ENCODE results near the gene ABCD2. TPM values are rescaled to one million over a fixed set of nuclear protein-coding genes. Genes with fewer than 3 reads are reported as not detected.
"Not testable (repeated sequence)": the region's sequence is repeated elsewhere in the genome, so short reads cannot be mapped to it uniquely, and the experiment has no call there.

ABCD2 gene
- total RNA-seq, 1 donor: under 0.01 TPM

GRCh38 chr12:39573971-39574370 is 45.6 kb downstream of the ABCD2 start:
- H3K4me3 ChIP-seq (ENCODE audit: low read depth, low read length): no peak overlapping the region
- TF ChIP-seq CTCF (IDR thresholded peaks at IDR 0.05; ENCODE audit: insufficient read depth, low read depth, low read length): no peak
- DNase-seq (ENCODE audit: low read depth): no peak

- TF ChIP-seq CTCF (IDR thresholded peaks at IDR 0.05; ENCODE audit: insufficient read depth, low read depth, low read length): no peak
- no peak for DNase-seq (ENCODE audit: low read depth)
- no peak overlapping the region for H3K4me3 ChIP-seq (ENCODE audit: low read depth, low read length)
Measured at GRCh38 chr12:39572551-39572950, 47.1 kb downstream of the ABCD2 start.

GRCh38 chr12:39571351-39571750 is 48.3 kb downstream of the ABCD2 start:
- no peak overlapping the region for H3K4me3 ChIP-seq (ENCODE audit: low read depth, low read length)
- TF ChIP-seq CTCF (IDR thresholded peaks at IDR 0.05; ENCODE audit: insufficient read depth, low read depth, low read length): no peak
- DNase-seq (ENCODE audit: low read depth): no peak

- no peak for TF ChIP-seq CTCF (IDR thresholded peaks at IDR 0.05; ENCODE audit: insufficient read depth, low read depth, low read length)
Measured at GRCh38 chr12:39553476-39553875, 66.1 kb downstream of the ABCD2 start.

GRCh38 chr12:39544211-39544610 is 75.4 kb downstream of the ABCD2 start:
- not testable (repeated sequence) for H3K4me3 ChIP-seq (ENCODE audit: low read depth, low read length)
- peak; percentile 2 for DNase-seq (ENCODE audit: low read depth)

More at GRCh38 chr12:39553476-39553875, 66.1 kb downstream of the ABCD2 start:
- DNase-seq (ENCODE audit: low read depth): no peak
- H3K4me3 ChIP-seq (ENCODE audit: low read depth, low read length): no peak overlapping the region

- peak; percentile 1 for DNase-seq (ENCODE audit: low read depth)
- H3K4me3 ChIP-seq (ENCODE audit: low read depth, low read length): no peak overlapping the region
- no peak for TF ChIP-seq CTCF (IDR thresholded peaks at IDR 0.05; ENCODE audit: insufficient read depth, low read depth, low read length)
Measured at GRCh38 chr12:39541471-39541870, 78.1 kb downstream of the ABCD2 start.

- no peak for DNase-seq (ENCODE audit: low read depth)
- H3K4me3 ChIP-seq (ENCODE audit: low read depth, low read length): no peak overlapping the region
- no peak for TF ChIP-seq CTCF (IDR thresholded peaks at IDR 0.05; ENCODE audit: insufficient read depth, low read depth, low read length)
Measured at GRCh38 chr12:39538679-39539104, 80.9 kb downstream of the ABCD2 start.
